Activated CD8-positive, alpha-beta T cell treated with anti-CD3 and anti-CD28 coated beads for 36 hours (primary cell): Measurements from ENCODE around the gene ZNF391. TPM values are rescaled to one million over a fixed set of nuclear protein-coding genes. Genes with fewer than 3 reads are reported as not detected.

ENCODE experiments used
- ATAC-seq: fragments of 200-7000 bp; cut with Tn5 transposase; one replicate; pipeline ENCODE4 v1.10.0; 2021; ENCODE audit warnings: mild to moderate bottlenecking, moderate library complexity
- CTCF ChIA-PET: fragments of 350-600 bp; sonication (Branson Sonifier 250); formaldehyde crosslinking; loops from one replicate; lab custom pipeline; 2021; ENCODE audit warnings: antibody characterized with exemption; lab: Charles Lee
- POLR2A ChIA-PET: fragments of 350-600 bp; sonication (Branson Sonifier 250); formaldehyde crosslinking; loops from one replicate; lab custom pipeline; 2021; ENCODE audit warnings: antibody characterized with exemption; lab: Charles Lee
- DNase-seq: peaks from one replicate; pipeline ENCODE4 v3.0.0-alpha.2; 2020
- H3K27ac Mint-ChIP-seq: one replicate; pipeline ENCODE4 v1.8.0; 2021; ENCODE audit warnings: mild to moderate bottlenecking, mixed read lengths
- H3K27me3 Mint-ChIP-seq: one replicate; pipeline ENCODE4 v1.8.0; 2021; ENCODE audit warnings: mixed read lengths
- H3K36me3 Mint-ChIP-seq: one replicate; pipeline ENCODE4 v1.8.0; 2021; ENCODE audit warnings: low read depth, mixed read lengths
- H3K4me1 Mint-ChIP-seq: one replicate; pipeline ENCODE4 v1.8.0; 2021; ENCODE audit warnings: low read depth, mixed read lengths
- H3K4me3 Mint-ChIP-seq: one replicate; pipeline ENCODE4 v1.8.0; 2021; ENCODE audit warnings: mild to moderate bottlenecking, moderate library complexity, mixed read lengths
- H3K9me3 Mint-ChIP-seq: one replicate; pipeline ENCODE4 v1.8.0; 2021; ENCODE audit warnings: mixed read lengths
- intact Hi-C: fragments of 100-400 bp; cut with micrococcal nuclease; formaldehyde crosslinking; loops from one replicate; pipeline ENCODE4 v1.10.0; 2022
- total RNA-seq, 2 experiments: library from RNA; stranded (reverse); gene quantifications; one replicate each; pipeline ENCODE4 v1.2.3, GENCODE V29; 2021
- TF ChIP-seq, protein P1 (sequence below): fragments of 200-600 bp; IDR thresholded peaks from one replicate; pipeline ENCODE4 v1.8.0; 2022; ENCODE audit warnings: antibody characterized with exemption, mild to moderate bottlenecking

The ZNF391 gene
- total RNA-seq, 2 experiments from 2014 or later = 2.8 to 4.5 TPM

GRCh38 chr6:27433714-27434113, 45.2 kb downstream of the ZNF391 start:
- no peak overlapping the region for H3K4me3 Mint-ChIP-seq
- H3K27ac Mint-ChIP-seq = no peak overlapping the region
- H3K27me3 Mint-ChIP-seq = peaks cover 13% of the 10 kb centered on the region
- ATAC-seq (no peak), DNase-seq (no peak)
- TF ChIP-seq, protein P1, sequence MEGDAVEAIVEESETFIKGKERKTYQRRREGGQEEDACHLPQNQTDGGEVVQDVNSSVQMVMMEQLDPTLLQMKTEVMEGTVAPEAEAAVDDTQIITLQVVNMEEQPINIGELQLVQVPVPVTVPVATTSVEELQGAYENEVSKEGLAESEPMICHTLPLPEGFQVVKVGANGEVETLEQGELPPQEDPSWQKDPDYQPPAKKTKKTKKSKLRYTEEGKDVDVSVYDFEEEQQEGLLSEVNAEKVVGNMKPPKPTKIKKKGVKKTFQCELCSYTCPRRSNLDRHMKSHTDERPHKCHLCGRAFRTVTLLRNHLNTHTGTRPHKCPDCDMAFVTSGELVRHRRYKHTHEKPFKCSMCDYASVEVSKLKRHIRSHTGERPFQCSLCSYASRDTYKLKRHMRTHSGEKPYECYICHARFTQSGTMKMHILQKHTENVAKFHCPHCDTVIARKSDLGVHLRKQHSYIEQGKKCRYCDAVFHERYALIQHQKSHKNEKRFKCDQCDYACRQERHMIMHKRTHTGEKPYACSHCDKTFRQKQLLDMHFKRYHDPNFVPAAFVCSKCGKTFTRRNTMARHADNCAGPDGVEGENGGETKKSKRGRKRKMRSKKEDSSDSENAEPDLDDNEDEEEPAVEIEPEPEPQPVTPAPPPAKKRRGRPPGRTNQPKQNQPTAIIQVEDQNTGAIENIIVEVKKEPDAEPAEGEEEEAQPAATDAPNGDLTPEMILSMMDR = no peak
- no peaks in the 10 kb centered on the region for H3K4me1 Mint-ChIP-seq
- H3K36me3 Mint-ChIP-seq = peaks cover 4% of the 10 kb centered on the region
- POLR2A ChIA-PET = no interaction called here
- CTCF ChIA-PET = no interaction called here
- intact Hi-C loops = no loop called here
- H3K9me3 Mint-ChIP-seq = peaks cover 13% of the 10 kb centered on the region

DNA sequence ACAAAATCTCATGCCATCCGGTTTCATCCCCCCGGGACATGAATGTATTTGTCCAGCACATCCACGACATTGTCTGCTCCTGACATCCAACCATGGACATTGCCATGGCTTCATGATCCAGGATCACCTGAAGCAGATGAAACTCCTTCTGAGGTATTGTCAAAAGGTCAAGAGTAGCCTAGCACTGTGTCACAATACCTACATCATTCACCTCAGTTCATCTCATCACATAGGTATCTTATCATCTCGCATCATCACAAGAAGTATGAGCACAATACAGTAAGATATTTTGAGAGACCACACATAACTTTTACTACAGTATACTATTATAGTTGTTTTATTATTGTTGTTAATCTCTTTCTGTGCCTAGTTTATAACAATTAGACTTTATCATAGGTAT, 50.8 kb downstream of the ZNF391 start:
- H3K9me3 Mint-ChIP-seq = peaks cover 18% of the 10 kb centered on the region
- TF ChIP-seq, protein P1 = no peak
- ChIA-PET POLR2A (no interaction called here), CTCF (no interaction called here)
- H3K27me3 Mint-ChIP-seq = peaks cover 1% of the 10 kb centered on the region
- H3K4me1 Mint-ChIP-seq = no peaks in the 10 kb centered on the region
- peaks cover 6% of the 10 kb centered on the region for H3K36me3 Mint-ChIP-seq
- ATAC-seq (no peak), DNase-seq (no peak)
- intact Hi-C loops = no loop called here
- H3K4me3 Mint-ChIP-seq = no peak overlapping the region
- H3K27ac Mint-ChIP-seq = no peak overlapping the region

- ChIA-PET CTCF (no interaction called here), POLR2A (no interaction called here)
- no peaks in the 10 kb centered on the region for H3K27me3 Mint-ChIP-seq
- H3K9me3 Mint-ChIP-seq = peaks cover 15% of the 10 kb centered on the region
- H3K36me3 Mint-ChIP-seq = peaks cover 7% of the 10 kb centered on the region
- H3K27ac Mint-ChIP-seq = no peak overlapping the region
- H3K4me1 Mint-ChIP-seq = no peaks in the 10 kb centered on the region
- DNase-seq = no peak
- H3K4me3 Mint-ChIP-seq = no peak overlapping the region
- TF ChIP-seq, protein P1 = no peak
- intact Hi-C loops = no loop called here
- no peak for ATAC-seq
Observed at GRCh38 chr6:27441001-27441400, 52.4 kb downstream of the ZNF391 start.

DNA sequence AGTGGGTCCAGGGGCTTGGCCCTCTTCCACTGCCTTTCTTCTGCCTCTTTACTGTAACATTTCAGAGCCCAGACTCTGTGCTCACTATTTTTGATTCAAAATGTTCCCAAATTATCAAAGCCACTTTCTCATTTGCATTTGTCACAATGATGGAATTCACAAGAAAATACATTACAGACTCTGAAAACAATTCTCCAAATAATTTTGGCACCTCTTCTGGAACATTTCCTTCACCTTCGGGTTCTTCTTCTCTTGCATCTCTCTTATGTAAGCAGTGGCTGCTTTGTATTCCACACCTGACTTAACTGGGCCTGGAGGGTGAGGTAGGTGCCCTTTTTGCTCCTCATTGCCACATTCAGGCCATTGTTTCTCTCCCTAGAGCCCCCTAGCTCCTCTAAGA, 54.4 kb downstream of the ZNF391 start:
- peaks cover 14% of the 10 kb centered on the region for H3K36me3 Mint-ChIP-seq
- H3K27ac Mint-ChIP-seq = no peak overlapping the region
- TF ChIP-seq, protein P1 = no peak
- ChIA-PET CTCF (no interaction called here), POLR2A (no interaction called here)
- no peak for DNase-seq
- no peak overlapping the region for H3K4me3 Mint-ChIP-seq
- ATAC-seq = no peak
- intact Hi-C loops = no loop called here
- H3K9me3 Mint-ChIP-seq = peaks cover 23% of the 10 kb centered on the region
- H3K27me3 Mint-ChIP-seq = no peaks in the 10 kb centered on the region
- no peaks in the 10 kb centered on the region for H3K4me1 Mint-ChIP-seq

- Mint-ChIP-seq H3K27ac (no peak overlapping the region), H3K27me3 (no peaks in the 10 kb centered on the region), H3K4me1 (no peaks in the 10 kb centered on the region), H3K9me3 (peaks cover 60% of the 10 kb centered on the region), H3K36me3 (peaks cover 60% of the 10 kb centered on the region), H3K4me3 (no peak overlapping the region)
- ATAC-seq (no peak), DNase-seq (no peak)
- ChIA-PET CTCF (no interaction called here), POLR2A (no interaction called here)
- TF ChIP-seq, protein P1 = no peak
- intact Hi-C loops = no loop called here
Observed at GRCh38 chr6:27448456-27448855, 59.9 kb downstream of the ZNF391 start.
